ENCODE measurements around the gene LARGE1. TPM values are rescaled to one million over a fixed set of nuclear protein-coding genes. Genes with fewer than 3 reads are reported as not detected.

LARGE1 gene
- total RNA-seq, 1 experiment from 2014 or later, result 1.5 TPM

DNA sequence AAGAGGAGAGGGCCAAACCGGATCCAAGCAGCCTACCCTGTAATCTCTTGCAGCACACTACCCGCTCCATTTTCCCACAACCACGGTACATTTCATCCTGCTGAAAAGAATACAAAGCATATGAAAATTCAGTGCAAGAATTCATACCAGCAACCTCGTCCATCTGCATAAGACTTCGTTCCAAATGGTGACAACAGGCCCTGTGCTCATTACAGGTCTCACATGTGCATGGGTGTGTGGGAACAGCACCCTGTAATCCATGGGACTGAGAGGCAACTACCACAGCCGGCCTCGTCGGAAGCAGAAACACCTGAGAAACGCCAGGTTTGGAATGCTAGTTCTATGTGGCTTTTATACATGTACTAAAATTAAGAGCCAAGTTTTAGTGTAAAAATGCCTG lies 52.3 kb downstream of the LARGE1 start:
- intact Hi-C loops (cut with micrococcal nuclease), result no loop called here
- no peak overlapping the region for H3K4me2 ChIP-seq (ENCODE audit: low read length)
- H3K9me2 ChIP-seq (ENCODE audit: insufficient read depth), result no peaks in the 10 kb centered on the region
- H4K20me1 ChIP-seq (ENCODE audit: insufficient read depth), result no peaks in the 10 kb centered on the region
- H2AFZ ChIP-seq (ENCODE audit: low read depth, low read length, poor library complexity, severe bottlenecking), result no peak overlapping the region
- ChIA-PET POLR2A (no interaction called here), RAD21 (ENCODE audit: low non-redundant PET in 1 of 2, low total read pairs in 2 of 2, uncharacterized antibody in 2 of 2, unreplicated experiment in 2 of 2) (no interaction called here), CTCF (no interaction called here)
- H3K79me2 ChIP-seq (ENCODE audit: insufficient read depth, low read length), result no peaks in the 10 kb centered on the region
- TF ChIP-seq EZH2phosphoT487 (IDR thresholded peaks at IDR 0.05; ENCODE audit: borderline replicate concordance), result no peak
- TF ChIP-seq ZFX (IDR thresholded peaks at IDR 0.05), result no peak
- TF ChIP-seq FOSL1 (IDR thresholded peaks at IDR 0.05; ENCODE audit: low read depth), result no peak
- no peak for TF ChIP-seq EZH2 (IDR thresholded peaks at IDR 0.05)
- no peak for TF ChIP-seq POLR2AphosphoS5 (IDR thresholded peaks at IDR 0.05; ENCODE audit: low read depth, low read length)
- TF ChIP-seq RAD21 (IDR thresholded peaks at IDR 0.05; ENCODE audit: low read depth), result no peak
- H3K9me3 ChIP-seq (ENCODE audit: control insufficient read depth in 1 of 2, insufficient read depth in 1 of 2, low read depth in 1 of 2, low read length in 2 of 2), result peaks cover 4 to 32% of the 10 kb centered on the region in 2 experiments; a peak in 2 of 4 replicates
- no peaks in the 10 kb centered on the region for H3K27me3 ChIP-seq (ENCODE audit: insufficient read depth, low read length)
- no TSS peak for BruUV-seq (replicated peaks)
- no peak overlapping the region for H3K9ac ChIP-seq (ENCODE audit: low read length)
- ATAC-seq (no peak), DNase-seq (ENCODE audit: low read depth, low spot score) (no peak)
- no peaks in the 10 kb centered on the region for H3K4me1 ChIP-seq (ENCODE audit: control insufficient read depth in 1 of 2, insufficient read depth in 2 of 2, low read length in 2 of 2)
- H3K36me3 ChIP-seq (ENCODE audit: control insufficient read depth in 1 of 2, insufficient read depth in 2 of 2, low read length in 2 of 2), result no peaks in the 10 kb centered on the region
- no peak overlapping the region for H3K27ac ChIP-seq (ENCODE audit: low read depth, low read length)
- no peak overlapping the region for H3K4me3 ChIP-seq (replicated peaks in 1 of 2; ENCODE audit: low read depth in 1 of 2, low read length in 2 of 2)

DNA sequence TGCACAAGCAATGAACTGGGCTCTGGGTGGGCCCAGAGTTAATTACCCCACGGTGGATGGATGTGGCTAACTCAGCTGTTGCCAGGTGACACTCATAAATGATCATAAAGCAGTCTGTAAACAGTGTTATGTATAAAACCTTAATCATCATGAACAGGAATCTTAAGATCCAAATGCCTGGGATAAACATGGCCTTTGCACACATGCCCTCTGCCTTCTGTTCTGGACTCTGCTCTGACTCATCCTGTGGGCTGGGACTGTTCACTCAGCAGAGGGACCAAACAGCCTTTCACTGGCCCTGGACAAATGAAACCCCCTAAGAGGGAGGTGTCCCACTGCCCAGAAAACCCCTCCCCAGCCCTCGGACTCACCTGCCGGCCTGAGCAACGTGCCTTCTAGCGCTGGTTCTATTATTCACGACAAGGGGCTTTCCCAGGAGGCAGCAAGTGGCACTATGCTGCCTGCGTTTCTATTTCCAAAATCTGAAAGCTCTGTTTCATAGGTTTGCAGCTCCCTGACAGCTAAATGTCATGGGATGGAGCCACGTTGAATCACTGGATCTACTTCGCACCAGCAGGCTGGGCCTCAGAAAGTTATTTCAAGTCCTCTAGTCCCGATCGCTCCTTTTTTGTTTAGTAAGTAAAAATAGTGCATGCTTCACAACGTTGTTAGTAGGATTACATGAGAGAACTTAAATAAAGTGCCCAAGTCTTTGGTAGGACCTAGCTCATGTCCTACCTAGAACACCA lies 53.0 kb downstream of the LARGE1 start:
- no peak overlapping the region for H2AFZ ChIP-seq (ENCODE audit: low read depth, low read length, poor library complexity, severe bottlenecking)
- POLR2A ChIA-PET, result no interaction called here
- no peak overlapping the region for H3K4me3 ChIP-seq (replicated peaks in 1 of 2; ENCODE audit: low read depth in 1 of 2, low read length in 2 of 2)
- no peak for ATAC-seq
- CTCF ChIA-PET, result no interaction called here
- no peaks in the 10 kb centered on the region for H4K20me1 ChIP-seq (ENCODE audit: insufficient read depth)
- H3K9ac ChIP-seq (ENCODE audit: low read length), result no peak overlapping the region
- no peaks in the 10 kb centered on the region for H3K4me1 ChIP-seq (ENCODE audit: control insufficient read depth in 1 of 2, insufficient read depth in 2 of 2, low read length in 2 of 2)
- no peaks in the 10 kb centered on the region for H3K9me2 ChIP-seq (ENCODE audit: insufficient read depth)
- no peaks in the 10 kb centered on the region for H3K27me3 ChIP-seq (ENCODE audit: insufficient read depth, low read length)
- RAD21 ChIA-PET (ENCODE audit: low non-redundant PET in 1 of 2, low total read pairs in 2 of 2, uncharacterized antibody in 2 of 2, unreplicated experiment in 2 of 2), result no interaction called here
- no peak overlapping the region for H3K27ac ChIP-seq (ENCODE audit: low read depth, low read length)
- BruUV-seq (replicated peaks), result no TSS peak
- intact Hi-C loops (cut with micrococcal nuclease), result no loop called here
- H3K9me3 ChIP-seq (ENCODE audit: control insufficient read depth in 1 of 2, insufficient read depth in 1 of 2, low read depth in 1 of 2, low read length in 2 of 2), result peaks cover 4 to 37% of the 10 kb centered on the region in 2 experiments; a peak in 2 of 4 replicates
- no peaks in the 10 kb centered on the region for H3K36me3 ChIP-seq (ENCODE audit: control insufficient read depth in 1 of 2, insufficient read depth in 2 of 2, low read length in 2 of 2)
- no peak overlapping the region for H3K4me2 ChIP-seq (ENCODE audit: low read length)
- DNase-seq (ENCODE audit: low read depth, low spot score), result no peak
- no peaks in the 10 kb centered on the region for H3K79me2 ChIP-seq (ENCODE audit: insufficient read depth, low read length)
- TF ChIP-seq POLR2AphosphoS5 (IDR thresholded peaks at IDR 0.05; ENCODE audit: low read depth, low read length), result no peak
- TF ChIP-seq SRF (IDR thresholded peaks at IDR 0.05; ENCODE audit: low read depth), result no peak
- TF ChIP-seq, protein P1, sequence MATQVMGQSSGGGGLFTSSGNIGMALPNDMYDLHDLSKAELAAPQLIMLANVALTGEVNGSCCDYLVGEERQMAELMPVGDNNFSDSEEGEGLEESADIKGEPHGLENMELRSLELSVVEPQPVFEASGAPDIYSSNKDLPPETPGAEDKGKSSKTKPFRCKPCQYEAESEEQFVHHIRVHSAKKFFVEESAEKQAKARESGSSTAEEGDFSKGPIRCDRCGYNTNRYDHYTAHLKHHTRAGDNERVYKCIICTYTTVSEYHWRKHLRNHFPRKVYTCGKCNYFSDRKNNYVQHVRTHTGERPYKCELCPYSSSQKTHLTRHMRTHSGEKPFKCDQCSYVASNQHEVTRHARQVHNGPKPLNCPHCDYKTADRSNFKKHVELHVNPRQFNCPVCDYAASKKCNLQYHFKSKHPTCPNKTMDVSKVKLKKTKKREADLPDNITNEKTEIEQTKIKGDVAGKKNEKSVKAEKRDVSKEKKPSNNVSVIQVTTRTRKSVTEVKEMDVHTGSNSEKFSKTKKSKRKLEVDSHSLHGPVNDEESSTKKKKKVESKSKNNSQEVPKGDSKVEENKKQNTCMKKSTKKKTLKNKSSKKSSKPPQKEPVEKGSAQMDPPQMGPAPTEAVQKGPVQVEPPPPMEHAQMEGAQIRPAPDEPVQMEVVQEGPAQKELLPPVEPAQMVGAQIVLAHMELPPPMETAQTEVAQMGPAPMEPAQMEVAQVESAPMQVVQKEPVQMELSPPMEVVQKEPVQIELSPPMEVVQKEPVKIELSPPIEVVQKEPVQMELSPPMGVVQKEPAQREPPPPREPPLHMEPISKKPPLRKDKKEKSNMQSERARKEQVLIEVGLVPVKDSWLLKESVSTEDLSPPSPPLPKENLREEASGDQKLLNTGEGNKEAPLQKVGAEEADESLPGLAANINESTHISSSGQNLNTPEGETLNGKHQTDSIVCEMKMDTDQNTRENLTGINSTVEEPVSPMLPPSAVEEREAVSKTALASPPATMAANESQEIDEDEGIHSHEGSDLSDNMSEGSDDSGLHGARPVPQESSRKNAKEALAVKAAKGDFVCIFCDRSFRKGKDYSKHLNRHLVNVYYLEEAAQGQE (IDR thresholded peaks at IDR 0.05; ENCODE audit: low read depth), result no peak
- TF ChIP-seq, protein P2, sequence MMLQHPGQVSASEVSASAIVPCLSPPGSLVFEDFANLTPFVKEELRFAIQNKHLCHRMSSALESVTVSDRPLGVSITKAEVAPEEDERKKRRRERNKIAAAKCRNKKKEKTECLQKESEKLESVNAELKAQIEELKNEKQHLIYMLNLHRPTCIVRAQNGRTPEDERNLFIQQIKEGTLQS (IDR thresholded peaks at IDR 0.05), result no peak
- TF ChIP-seq, protein P3, sequence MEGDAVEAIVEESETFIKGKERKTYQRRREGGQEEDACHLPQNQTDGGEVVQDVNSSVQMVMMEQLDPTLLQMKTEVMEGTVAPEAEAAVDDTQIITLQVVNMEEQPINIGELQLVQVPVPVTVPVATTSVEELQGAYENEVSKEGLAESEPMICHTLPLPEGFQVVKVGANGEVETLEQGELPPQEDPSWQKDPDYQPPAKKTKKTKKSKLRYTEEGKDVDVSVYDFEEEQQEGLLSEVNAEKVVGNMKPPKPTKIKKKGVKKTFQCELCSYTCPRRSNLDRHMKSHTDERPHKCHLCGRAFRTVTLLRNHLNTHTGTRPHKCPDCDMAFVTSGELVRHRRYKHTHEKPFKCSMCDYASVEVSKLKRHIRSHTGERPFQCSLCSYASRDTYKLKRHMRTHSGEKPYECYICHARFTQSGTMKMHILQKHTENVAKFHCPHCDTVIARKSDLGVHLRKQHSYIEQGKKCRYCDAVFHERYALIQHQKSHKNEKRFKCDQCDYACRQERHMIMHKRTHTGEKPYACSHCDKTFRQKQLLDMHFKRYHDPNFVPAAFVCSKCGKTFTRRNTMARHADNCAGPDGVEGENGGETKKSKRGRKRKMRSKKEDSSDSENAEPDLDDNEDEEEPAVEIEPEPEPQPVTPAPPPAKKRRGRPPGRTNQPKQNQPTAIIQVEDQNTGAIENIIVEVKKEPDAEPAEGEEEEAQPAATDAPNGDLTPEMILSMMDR (IDR thresholded peaks at IDR 0.05 in 2 of 3, conservative IDR thresholded peaks at IDR 0.05 in 1 of 3; ENCODE audit: borderline replicate concordance in 1 of 3, insufficient read depth in 1 of 3, low read depth in 2 of 3, low read length in 2 of 3), result no peak
- no peak for TF ChIP-seq EZH2 (IDR thresholded peaks at IDR 0.05)
- no peak for TF ChIP-seq EGR1 (IDR thresholded peaks at IDR 0.05; ENCODE audit: low read depth)
- no peak for TF ChIP-seq ZNF274 (IDR thresholded peaks at IDR 0.05; ENCODE audit: low read depth, low read length)
- TF ChIP-seq, protein P4, sequence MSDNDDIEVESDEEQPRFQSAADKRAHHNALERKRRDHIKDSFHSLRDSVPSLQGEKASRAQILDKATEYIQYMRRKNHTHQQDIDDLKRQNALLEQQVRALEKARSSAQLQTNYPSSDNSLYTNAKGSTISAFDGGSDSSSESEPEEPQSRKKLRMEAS (IDR thresholded peaks at IDR 0.05), result no peak
- no peak for TF ChIP-seq EZH2phosphoT487 (IDR thresholded peaks at IDR 0.05; ENCODE audit: borderline replicate concordance)
- no peak for TF ChIP-seq POLR2A (IDR thresholded peaks at IDR 0.05; ENCODE audit: borderline replicate concordance, extremely low read depth, insufficient read depth, insufficient read length)
- no peak for TF ChIP-seq RAD21 (IDR thresholded peaks at IDR 0.05; ENCODE audit: low read depth)
- no peak for TF ChIP-seq FOSL1 (IDR thresholded peaks at IDR 0.05; ENCODE audit: low read depth)
- TF ChIP-seq ZFX (IDR thresholded peaks at IDR 0.05), result no peak
